ENCODE data around the gene CTAGE9.

The CTAGE9 gene

GRCh38 chr6:131663578-131664165, 47.1 kb downstream of the CTAGE9 start:
- Mint-ChIP-seq H3K4me3 (no peak overlapping the region), H3K9me3 (no peaks in the 10 kb centered on the region), H3K27ac (no peak overlapping the region), H3K27me3 (no peaks in the 10 kb centered on the region), H3K36me3 (ENCODE audit: low read depth) (no peaks in the 10 kb centered on the region), H3K4me1 (no peaks in the 10 kb centered on the region)
- DNase-seq (no peak), ATAC-seq (no peak)

- no peaks in the 10 kb centered on the region for H3K27me3 Mint-ChIP-seq
- DNase-seq (no peak), ATAC-seq (peak; percentile 65)
- H3K4me3 Mint-ChIP-seq, result no peak overlapping the region
- H3K36me3 Mint-ChIP-seq (ENCODE audit: low read depth), result no peaks in the 10 kb centered on the region
- H3K9me3 Mint-ChIP-seq, result no peaks in the 10 kb centered on the region
- no peaks in the 10 kb centered on the region for H3K4me1 Mint-ChIP-seq
- H3K27ac Mint-ChIP-seq, result no peak overlapping the region
Measured at GRCh38 chr6:131660195-131660594, 50.6 kb downstream of the CTAGE9 start.

Data from activated naive CD8-positive, alpha-beta T cell treated with anti-CD3 and anti-CD28 coated beads, Interleukin-2, amount 50 U/mL, for 24 hours (primary cell).